ENCODE results near the gene RBFA. TPM values are rescaled to one million over a fixed set of nuclear protein-coding genes. Genes with fewer than 3 reads are reported as not detected.

RBFA gene
- total and polyA plus RNA-seq, 10 of the 15 experiments (the other 5 are each of a cell fraction or from before 2014, with no cell fraction given): 7.2 to 56.0 (median 37.7) TPM

GRCh38 chr18:80065705-80066104, 31.5 kb downstream of the RBFA start:
- RAD21 ChIA-PET (ENCODE audit: unreplicated experiment): no interaction called here
- H3K9ac ChIP-seq (ENCODE audit: control insufficient read depth, insufficient read depth, low read length): no peak overlapping the region
- H3K36me3 ChIP-seq (ENCODE audit: control insufficient read depth in 2 of 2, insufficient read depth in 2 of 2, low read length in 1 of 2): no peaks in the 10 kb centered on the region
- FAIRE-seq (no peak), DNase-seq (ENCODE audit: low read depth, low spot score) (no peak), ATAC-seq (no peak)
- no peak overlapping the region for H2AFZ ChIP-seq (ENCODE audit: control insufficient read depth, low read depth, low read length)
- H3K4me1 ChIP-seq (ENCODE audit: control insufficient read depth, insufficient read depth, low read length): no peaks in the 10 kb centered on the region
- POLR2A ChIA-PET: no interaction called here
- TF ChIP-seq FOXM1 (IDR thresholded peaks at IDR 0.05; ENCODE audit: low read depth, low read length) (no peak), MEF2A (IDR thresholded peaks at IDR 0.05; ENCODE audit: insufficient read depth, low read depth, low read length) (no peak), SUZ12 (IDR thresholded peaks at IDR 0.05; ENCODE audit: unreplicated experiment) (no peak), TAF1 (IDR thresholded peaks at IDR 0.05; ENCODE audit: borderline replicate concordance, low read depth, low read length) (no peak), USF2 (IDR thresholded peaks at IDR 0.05; ENCODE audit: borderline replicate concordance, low read depth, low read length) (no peak), EED (IDR thresholded peaks at IDR 0.05; ENCODE audit: low read depth) (no peak), E2F4 (IDR thresholded peaks at IDR 0.05; ENCODE audit: low read depth, low read length) (no peak), RCOR1 (conservative IDR thresholded peaks at IDR 0.05; ENCODE audit: low read depth, low read length) (no peak), ZNF592 (IDR thresholded peaks at IDR 0.05) (no peak), IKZF2 (IDR thresholded peaks at IDR 0.05) (no peak)
- no TSS peak for BruUV-seq (replicated peaks)
- SMC1A ChIA-PET (ENCODE audit: uncharacterized antibody, unreplicated experiment): no interaction called here
- 62% methylated on average over 9 of the region's 9 CpGs for WGBS (ENCODE audit: insufficient coverage, insufficient replicate concordance, low lambda C conversion rate, missing lambda C conversion rate)
- no peak overlapping the region for H3K4me2 ChIP-seq (ENCODE audit: control insufficient read depth, insufficient read depth)
- H3K9me3 ChIP-seq (replicated peaks; ENCODE audit: control insufficient read depth, insufficient read depth, low read length): no peaks in the 10 kb centered on the region
- no peak overlapping the region for H3K4me3 ChIP-seq
- intact Hi-C loops (cut with micrococcal nuclease; ENCODE audit: unreplicated experiment) (no loop called here), in situ Hi-C loops (cut with MboI) (no loop called here)
- no peaks in the 10 kb centered on the region for H3K79me2 ChIP-seq (ENCODE audit: control insufficient read depth, insufficient read depth, low read length)
- no peaks in the 10 kb centered on the region for H3K27me3 ChIP-seq (replicated peaks in 1 of 2; ENCODE audit: control insufficient read depth in 2 of 2, insufficient read depth in 2 of 2, low read length in 1 of 2)
- CTCF ChIA-PET: no interaction called here
- no peak overlapping the region for H3K27ac ChIP-seq (ENCODE audit: control insufficient read depth, insufficient read depth)
- no peaks in the 10 kb centered on the region for H4K20me1 ChIP-seq (ENCODE audit: control insufficient read depth, insufficient read depth)

Measured in GM12878 (cell line).